ENCODE results near the gene FARP1. TPM values are rescaled to one million over a fixed set of nuclear protein-coding genes. Genes with fewer than 3 reads are reported as not detected.

The FARP1 gene
- total and polyA plus RNA-seq, 3 experiments from 2014 or later = 0.16 to 0.27 (median 0.26) TPM

DNA sequence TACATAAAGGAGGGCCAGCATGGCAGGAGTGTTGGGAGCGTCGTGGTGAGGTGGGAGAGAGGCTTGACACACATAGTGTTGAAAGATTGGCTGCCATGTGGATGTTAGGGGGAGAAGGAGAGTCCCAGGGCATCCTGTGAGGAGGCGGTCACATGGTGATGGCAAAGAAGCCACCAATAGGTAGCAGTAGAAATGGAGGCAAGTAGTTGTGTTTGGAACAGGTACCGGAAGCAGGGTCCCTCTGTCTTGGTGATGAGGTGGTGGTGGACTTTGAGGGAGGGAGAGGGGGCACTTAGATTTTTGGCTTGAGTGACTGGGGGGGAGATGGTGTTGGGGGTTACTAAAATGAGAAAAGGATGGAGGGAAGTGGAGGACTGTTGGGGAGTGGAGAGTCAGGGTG lies 227.4 kb downstream of the FARP1 start:
- Mint-ChIP-seq H3K4me1 (no peaks in the 10 kb centered on the region), H3K27ac (peak overlapping the region in 2 of 8 donors; percentile 28 to 85), H3K36me3 (no peaks in the 10 kb centered on the region), H3K27me3 (peaks cover 7 to 31% of the 10 kb centered on the region in 2 donors), H3K4me3 (no peak overlapping the region), H3K9me3 (peaks cover 0 to 7% (median 5%) of the 10 kb centered on the region in 5 donors)
- no peaks in the 10 kb centered on the region for H3K36me3 ChIP-seq (ENCODE audit: insufficient read depth, low read length)
- no peaks in the 10 kb centered on the region for H3K27me3 ChIP-seq (ENCODE audit: insufficient read depth, low read length, poor library complexity, severe bottlenecking)
- no peak for DNase-seq
- no peak overlapping the region for H3K4me3 ChIP-seq (ENCODE audit: low read length)
- no peaks in the 10 kb centered on the region for H3K9me3 ChIP-seq (ENCODE audit: low read length)
- POLR2A ChIA-PET = no interaction called here
- no peak overlapping the region for H3K27ac ChIP-seq (ENCODE audit: low read depth, low read length)
- H3K4me1 ChIP-seq (ENCODE audit: insufficient read depth, low read length) = no peaks in the 10 kb centered on the region
- CTCF ChIA-PET = no interaction called here

- no peaks in the 10 kb centered on the region for H3K36me3 Mint-ChIP-seq
- Histone ChIP-seq H3K27me3 (ENCODE audit: insufficient read depth, low read length, poor library complexity, severe bottlenecking) (no peaks in the 10 kb centered on the region), H3K36me3 (ENCODE audit: insufficient read depth, low read length) (no peaks in the 10 kb centered on the region), H3K27ac (ENCODE audit: low read depth, low read length) (no peak overlapping the region), H3K9me3 (ENCODE audit: low read length) (no peaks in the 10 kb centered on the region), H3K4me3 (ENCODE audit: low read length) (no peak overlapping the region), H3K4me1 (ENCODE audit: insufficient read depth, low read length) (no peaks in the 10 kb centered on the region)
- no peak for DNase-seq
- H3K27me3 Mint-ChIP-seq = peaks cover 7 to 29% of the 10 kb centered on the region in 2 donors
- no peaks in the 10 kb centered on the region for H3K4me1 Mint-ChIP-seq
- peaks cover 0 to 7% (median 5%) of the 10 kb centered on the region in 5 donors for H3K9me3 Mint-ChIP-seq
- ChIA-PET POLR2A (no interaction called here), CTCF (no interaction called here)
- H3K4me3 Mint-ChIP-seq = no peak overlapping the region
- no peak overlapping the region for H3K27ac Mint-ChIP-seq
Observed at GRCh38 chr13:98370806-98371515, 228.1 kb downstream of the FARP1 start.

GRCh38 chr13:98371516-98372023 lies 228.7 kb downstream of the FARP1 start:
- ChIA-PET CTCF (no interaction called here), POLR2A (no interaction called here)

GRCh38 chr13:98372876-98373275 lies 230.0 kb downstream of the FARP1 start:
- Histone ChIP-seq H3K36me3 (ENCODE audit: insufficient read depth, low read length) (no peaks in the 10 kb centered on the region), H3K27ac (ENCODE audit: low read depth, low read length) (no peak overlapping the region), H3K9me3 (ENCODE audit: low read length) (no peaks in the 10 kb centered on the region), H3K4me3 (ENCODE audit: low read length) (no peak overlapping the region), H3K4me1 (ENCODE audit: insufficient read depth, low read length) (no peaks in the 10 kb centered on the region), H3K27me3 (ENCODE audit: insufficient read depth, low read length, poor library complexity, severe bottlenecking) (no peaks in the 10 kb centered on the region)
- H3K27ac Mint-ChIP-seq = no peak overlapping the region
- H3K4me3 Mint-ChIP-seq = no peak overlapping the region
- H3K4me1 Mint-ChIP-seq = no peaks in the 10 kb centered on the region
- H3K9me3 Mint-ChIP-seq = peaks cover 2 to 7% (median 5%) of the 10 kb centered on the region in 5 donors
- peaks cover 7 to 22% of the 10 kb centered on the region in 2 donors for H3K27me3 Mint-ChIP-seq
- H3K36me3 Mint-ChIP-seq = no peaks in the 10 kb centered on the region
- no peak for DNase-seq
- CTCF ChIA-PET = no interaction called here
- POLR2A ChIA-PET = no interaction called here

More at GRCh38 chr13:98371516-98372023, 228.7 kb downstream of the FARP1 start:
- H3K4me1 ChIP-seq (ENCODE audit: insufficient read depth, low read length) = no peaks in the 10 kb centered on the region
- H3K27ac ChIP-seq (ENCODE audit: low read depth, low read length) = no peak overlapping the region
- Mint-ChIP-seq H3K4me3 (no peak overlapping the region), H3K4me1 (no peaks in the 10 kb centered on the region), H3K9me3 (peaks cover 0 to 7% (median 5%) of the 10 kb centered on the region in 5 donors), H3K36me3 (no peaks in the 10 kb centered on the region), H3K27me3 (peaks cover 7 to 25% of the 10 kb centered on the region in 2 donors), H3K27ac (no peak overlapping the region)
- no peaks in the 10 kb centered on the region for H3K27me3 ChIP-seq (ENCODE audit: insufficient read depth, low read length, poor library complexity, severe bottlenecking)
- no peaks in the 10 kb centered on the region for H3K36me3 ChIP-seq (ENCODE audit: insufficient read depth, low read length)
- no peak for DNase-seq
- no peaks in the 10 kb centered on the region for H3K9me3 ChIP-seq (ENCODE audit: low read length)
- H3K4me3 ChIP-seq (ENCODE audit: low read length) = no peak overlapping the region

GRCh38 chr13:98374750-98375149 lies 231.9 kb downstream of the FARP1 start:
- no peaks in the 10 kb centered on the region for H3K4me1 Mint-ChIP-seq
- H3K4me1 ChIP-seq (ENCODE audit: insufficient read depth, low read length) = no peaks in the 10 kb centered on the region
- H3K27me3 Mint-ChIP-seq = peaks cover 7 to 14% of the 10 kb centered on the region in 2 donors
- no peaks in the 10 kb centered on the region for H3K27me3 ChIP-seq (ENCODE audit: insufficient read depth, low read length, poor library complexity, severe bottlenecking)
- ChIA-PET CTCF (no interaction called here), POLR2A (no interaction called here)
- H3K36me3 Mint-ChIP-seq = no peaks in the 10 kb centered on the region
- no peaks in the 10 kb centered on the region for H3K36me3 ChIP-seq (ENCODE audit: insufficient read depth, low read length)
- no peak overlapping the region for H3K4me3 ChIP-seq (ENCODE audit: low read length)
- H3K9me3 ChIP-seq (ENCODE audit: low read length) = no peaks in the 10 kb centered on the region
- peaks cover under 1 to 7% (median 4%) of the 10 kb centered on the region in 5 donors for H3K9me3 Mint-ChIP-seq
- no peak overlapping the region for H3K27ac Mint-ChIP-seq
- no peak overlapping the region for H3K27ac ChIP-seq (ENCODE audit: low read depth, low read length)
- no peak overlapping the region for H3K4me3 Mint-ChIP-seq
- DNase-seq = no peak

- Histone ChIP-seq H3K36me3 (ENCODE audit: insufficient read depth, low read length) (no peaks in the 10 kb centered on the region), H3K9me3 (ENCODE audit: low read length) (no peaks in the 10 kb centered on the region), H3K4me3 (ENCODE audit: low read length) (no peak overlapping the region), H3K27ac (ENCODE audit: low read depth, low read length) (no peak overlapping the region), H3K27me3 (ENCODE audit: insufficient read depth, low read length, poor library complexity, severe bottlenecking) (no peaks in the 10 kb centered on the region), H3K4me1 (ENCODE audit: insufficient read depth, low read length) (no peaks in the 10 kb centered on the region)
- ChIA-PET POLR2A (no interaction called here), CTCF (no interaction called here)
- H3K27ac Mint-ChIP-seq = no peak overlapping the region
- H3K4me3 Mint-ChIP-seq = no peak overlapping the region
- H3K4me1 Mint-ChIP-seq = no peaks in the 10 kb centered on the region
- H3K27me3 Mint-ChIP-seq = peaks cover 2 to 8% of the 10 kb centered on the region in 2 donors
- H3K9me3 Mint-ChIP-seq = peaks cover 0 to 7% (median 3%) of the 10 kb centered on the region in 5 donors
- DNase-seq = no peak
- H3K36me3 Mint-ChIP-seq = no peaks in the 10 kb centered on the region
Observed at GRCh38 chr13:98377635-98378378, 234.9 kb downstream of the FARP1 start.

DNA sequence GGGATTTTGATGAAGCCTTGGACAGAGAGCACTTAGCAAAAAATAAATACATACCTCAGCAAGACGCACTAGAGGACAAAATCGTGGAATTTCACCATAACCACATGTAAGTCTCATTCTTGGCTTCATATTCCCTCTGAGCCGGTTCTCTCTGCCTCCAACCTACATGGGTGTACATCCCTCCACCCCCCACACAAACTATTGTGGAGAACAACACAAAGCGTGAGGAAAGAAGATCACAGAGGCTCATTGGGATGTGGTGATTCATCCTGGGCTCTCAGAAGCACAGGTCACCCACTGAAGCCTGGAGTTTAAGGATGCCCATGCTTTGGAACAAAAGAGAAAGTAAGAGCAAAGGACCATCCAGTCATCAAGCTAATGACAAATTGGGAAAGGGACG lies 241.8 kb downstream of the FARP1 start:
- Histone ChIP-seq H3K4me3 (ENCODE audit: low read length) (no peak overlapping the region), H3K27ac (ENCODE audit: low read depth, low read length) (no peak overlapping the region), H3K27me3 (ENCODE audit: insufficient read depth, low read length, poor library complexity, severe bottlenecking) (no peaks in the 10 kb centered on the region), H3K36me3 (ENCODE audit: insufficient read depth, low read length) (no peaks in the 10 kb centered on the region), H3K4me1 (ENCODE audit: insufficient read depth, low read length) (no peaks in the 10 kb centered on the region), H3K9me3 (ENCODE audit: low read length) (no peaks in the 10 kb centered on the region)
- Mint-ChIP-seq H3K4me3 (no peak overlapping the region), H3K4me1 (peaks cover 0 to 5% (median 0%) of the 10 kb centered on the region in 3 donors), H3K27me3 (peaks cover 5 to 56% of the 10 kb centered on the region in 2 donors), H3K27ac (peak overlapping the region in 2 of 8 donors; percentile 27), H3K9me3 (no peaks in the 10 kb centered on the region), H3K36me3 (no peaks in the 10 kb centered on the region)
- CTCF ChIA-PET = no interaction called here
- DNase-seq = no peak
- POLR2A ChIA-PET = no interaction called here

GRCh38 chr13:98385606-98386005 lies 242.7 kb downstream of the FARP1 start:
- H3K27me3 ChIP-seq (ENCODE audit: insufficient read depth, low read length, poor library complexity, severe bottlenecking) = no peaks in the 10 kb centered on the region
- ChIA-PET POLR2A (no interaction called here), CTCF (no interaction called here)
- H3K9me3 ChIP-seq (ENCODE audit: low read length) = no peaks in the 10 kb centered on the region
- no peaks in the 10 kb centered on the region for H3K4me1 ChIP-seq (ENCODE audit: insufficient read depth, low read length)
- H3K27me3 Mint-ChIP-seq = peaks cover 5 to 56% of the 10 kb centered on the region in 2 donors
- H3K36me3 ChIP-seq (ENCODE audit: insufficient read depth, low read length) = no peaks in the 10 kb centered on the region
- DNase-seq = no peak
- H3K4me3 Mint-ChIP-seq = no peak overlapping the region
- peaks cover 0 to 5% (median 0%) of the 10 kb centered on the region in 3 donors for H3K4me1 Mint-ChIP-seq
- H3K36me3 Mint-ChIP-seq = no peaks in the 10 kb centered on the region
- no peak overlapping the region for H3K27ac ChIP-seq (ENCODE audit: low read depth, low read length)
- peaks cover 0 to 2% (median 0%) of the 10 kb centered on the region in 5 donors for H3K9me3 Mint-ChIP-seq
- no peak overlapping the region for H3K4me3 ChIP-seq (ENCODE audit: low read length)
- no peak overlapping the region for H3K27ac Mint-ChIP-seq

All from CD8-positive, alpha-beta memory T cell (primary cell).